HepG2 (cell line): ENCODE measurements around the gene HCAR1.

Experiments
- CTCF ChIP-seq: sonication (generic); formaldehyde crosslinking; IDR thresholded peaks from 2 replicates; pipeline ENCODE4 v1.5.0; 2020; ENCODE audit warnings: mild to moderate bottlenecking, missing genetic modification reagents, moderate library complexity
- EZH2 ChIP-seq: conservative IDR thresholded peaks from 2 replicates; pipeline ENCODE4 v1.6.1; 2012; ENCODE audit warnings: mild to moderate bottlenecking, low read depth, low read length, moderate library complexity
- NFIC ChIP-seq: IDR thresholded peaks from 2 replicates; pipeline ENCODE4 v1.6.1; 2012; ENCODE audit warnings: mild to moderate bottlenecking, low read length, inconsistent platforms
- POLR2A ChIP-seq, 2 experiments: IDR thresholded peaks; 2 replicates each; pipeline ENCODE4 v1.6.1; 2011; ENCODE audit warnings: low read depth in 2 of 2, low read length in 2 of 2, mild to moderate bottlenecking in 1 of 2, moderate library complexity in 1 of 2; ENCODE audit not compliant: insufficient read depth in 1 of 2
- ZNF263 ChIP-seq: sonication (generic); formaldehyde crosslinking; IDR thresholded peaks from 2 replicates; pipeline ENCODE4 v1.4.0; 2020; ENCODE audit warnings: missing genetic modification reagents
- ZNF274 ChIP-seq: sonication (generic); formaldehyde crosslinking; IDR thresholded peaks from 2 replicates; pipeline ENCODE4 v1.5.1; 2020; ENCODE audit warnings: mild to moderate bottlenecking, missing genetic modification reagents
- ZNF547 ChIP-seq: sonication (generic); formaldehyde crosslinking; IDR thresholded peaks from 2 replicates; pipeline ENCODE4 v1.5.1; 2020; ENCODE audit warnings: mild to moderate bottlenecking, missing genetic modification reagents
- TF ChIP-seq, protein P1 (sequence below): sonication (generic); formaldehyde crosslinking; conservative IDR thresholded peaks from 2 replicates; pipeline ENCODE4 v1.8.0; 2022; ENCODE audit warnings: mild to moderate bottlenecking, moderate library complexity, missing genetic modification reagents
- TF ChIP-seq, protein P2 (sequence below): sonication (generic); formaldehyde crosslinking; IDR thresholded peaks from 2 replicates; pipeline ENCODE4 v1.8.0; 2022; ENCODE audit warnings: missing genetic modification reagents, mild to moderate bottlenecking, borderline replicate concordance

GRCh38 chr12:122752464-122753318, 22.0 kb upstream of the HCAR1 start, which contains the start of gene DENR:
- TF ChIP-seq ZNF263 (CRISPR knock-in tag): peak; percentile 55
- TF ChIP-seq POLR2A (IDR thresholded peaks at IDR 0.05; ENCODE audit: insufficient read depth in 1 of 2, low read depth in 2 of 2, low read length in 2 of 2): peak; percentile 84 to 92
- TF ChIP-seq, protein P1, sequence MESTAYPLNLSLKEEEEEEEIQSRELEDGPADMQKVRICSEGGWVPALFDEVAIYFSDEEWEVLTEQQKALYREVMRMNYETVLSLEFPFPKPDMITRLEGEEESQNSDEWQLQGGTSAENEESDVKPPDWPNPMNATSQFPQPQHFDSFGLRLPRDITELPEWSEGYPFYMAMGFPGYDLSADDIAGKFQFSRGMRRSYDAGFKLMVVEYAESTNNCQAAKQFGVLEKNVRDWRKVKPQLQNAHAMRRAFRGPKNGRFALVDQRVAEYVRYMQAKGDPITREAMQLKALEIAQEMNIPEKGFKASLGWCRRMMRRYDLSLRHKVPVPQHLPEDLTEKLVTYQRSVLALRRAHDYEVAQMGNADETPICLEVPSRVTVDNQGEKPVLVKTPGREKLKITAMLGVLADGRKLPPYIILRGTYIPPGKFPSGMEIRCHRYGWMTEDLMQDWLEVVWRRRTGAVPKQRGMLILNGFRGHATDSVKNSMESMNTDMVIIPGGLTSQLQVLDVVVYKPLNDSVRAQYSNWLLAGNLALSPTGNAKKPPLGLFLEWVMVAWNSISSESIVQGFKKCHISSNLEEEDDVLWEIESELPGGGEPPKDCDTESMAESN (CRISPR knock-in tag): peak; percentile 65; the same call in 1 of the 2 replicates
- no peak for TF ChIP-seq NFIC
- TF ChIP-seq ZNF547 (CRISPR knock-in tag): peak; percentile 81
- TF ChIP-seq CTCF: peak; percentile 99
- no peak for TF ChIP-seq EZH2
- peak; percentile 86 for TF ChIP-seq ZNF274
- TF ChIP-seq, protein P2, sequence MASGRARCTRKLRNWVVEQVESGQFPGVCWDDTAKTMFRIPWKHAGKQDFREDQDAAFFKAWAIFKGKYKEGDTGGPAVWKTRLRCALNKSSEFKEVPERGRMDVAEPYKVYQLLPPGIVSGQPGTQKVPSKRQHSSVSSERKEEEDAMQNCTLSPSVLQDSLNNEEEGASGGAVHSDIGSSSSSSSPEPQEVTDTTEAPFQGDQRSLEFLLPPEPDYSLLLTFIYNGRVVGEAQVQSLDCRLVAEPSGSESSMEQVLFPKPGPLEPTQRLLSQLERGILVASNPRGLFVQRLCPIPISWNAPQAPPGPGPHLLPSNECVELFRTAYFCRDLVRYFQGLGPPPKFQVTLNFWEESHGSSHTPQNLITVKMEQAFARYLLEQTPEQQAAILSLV (CRISPR knock-in tag): peak; percentile 92
